NCI-H1048 (cell line): ENCODE results near the gene KCNK17.

Source experiments
- DNase-seq: peaks from one replicate; lab custom pipeline; 2025; lab: John Stamatoyannopoulos, UW

The KCNK17 gene

GRCh38 chr6:39266782-39267355 is 47.4 kb downstream of the KCNK17 start:
- no peak for DNase-seq

GRCh38 chr6:39266375-39266774 is 47.8 kb downstream of the KCNK17 start:
- DNase-seq, result no peak

GRCh38 chr6:39263303-39264037 is 50.7 kb downstream of the KCNK17 start:
- DNase-seq, result no peak

- no peak for DNase-seq
These were observed 52.5 kb downstream of the KCNK17 start for GRCh38 chr6:39261751-39262150.

GRCh38 chr6:39260953-39261352 is 53.3 kb downstream of the KCNK17 start:
- DNase-seq, result no peak

- DNase-seq, result no peak
These were observed 53.8 kb downstream of the KCNK17 start for GRCh38 chr6:39260456-39260855.

- DNase-seq, result no peak
These were observed 57.8 kb downstream of the KCNK17 start for GRCh38 chr6:39256294-39256940.

GRCh38 chr6:39254999-39255535 is 59.2 kb downstream of the KCNK17 start:
- DNase-seq, result no peak

GRCh38 chr6:39251406-39251805 is 62.8 kb downstream of the KCNK17 start:
- DNase-seq, result no peak

GRCh38 chr6:39250507-39250906 is 63.7 kb downstream of the KCNK17 start:
- no peak for DNase-seq

GRCh38 chr6:39249278-39249677 is 64.9 kb downstream of the KCNK17 start:
- no peak for DNase-seq
